GM21737 (cell line): ENCODE results near the gene KCP.

Source experiments
- ATAC-seq: cut with Tn5 transposase; IDR thresholded peaks from one replicate; pipeline ENCODE4 v1.9.1; 2021; ENCODE audit warnings: mild to moderate bottlenecking, moderate library complexity; ENCODE audit not compliant: unreplicated experiment

Gene KCP

GRCh38 chr7:128830231-128831177 lies 80.0 kb downstream of the KCP start, which contains the start of gene FLNC:
FLNC (plus strand) TSS chr7:128830406; CDS start chr7:128830638, 232 bp downstream.
- ATAC-seq: no peak

- ATAC-seq: no peak
Measured at GRCh38 chr7:128829391-128830166, 80.9 kb downstream of the KCP start.

DNA sequence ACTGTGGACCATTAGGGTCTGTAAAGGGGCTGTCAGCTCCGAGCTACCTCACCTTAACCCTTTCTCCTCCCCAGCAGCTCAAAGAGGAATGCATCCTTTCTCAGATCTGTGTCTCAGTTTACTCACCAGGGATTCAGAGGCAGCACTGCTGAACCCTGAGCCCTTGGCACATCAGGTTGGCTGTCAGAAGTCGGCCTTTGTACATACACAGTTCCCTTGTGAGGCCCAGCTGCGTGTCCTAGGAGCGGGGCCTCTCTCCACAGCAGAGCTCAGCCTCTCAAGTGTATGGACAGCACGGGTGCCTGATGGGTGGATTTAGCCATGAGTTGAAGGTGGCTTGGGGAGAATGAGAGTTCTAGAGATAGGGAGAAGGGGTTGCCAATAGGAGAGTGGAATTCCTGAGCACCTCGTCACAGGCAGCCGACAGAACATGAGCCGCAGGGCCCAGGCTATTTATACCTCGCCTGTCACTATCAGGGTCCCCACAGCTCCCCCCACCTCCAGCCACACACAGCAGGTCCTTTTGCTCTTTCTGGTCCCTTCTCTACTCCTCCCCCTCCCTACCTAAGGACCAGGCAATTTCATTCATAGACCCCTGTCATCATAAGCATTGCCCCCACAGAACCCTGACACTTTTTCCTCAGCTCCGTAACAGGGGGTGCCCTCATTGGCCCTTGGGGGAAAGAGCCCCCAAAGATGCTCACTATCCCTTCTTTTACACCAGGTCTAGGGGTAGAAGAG lies 82.4 kb downstream of the KCP start:
- no peak for ATAC-seq

GRCh38 chr7:128827248-128827958 lies 83.1 kb downstream of the KCP start:
- ATAC-seq: no peak

- no peak for ATAC-seq
Measured at GRCh38 chr7:128826916-128827247, 83.6 kb downstream of the KCP start.
